GM19351 (cell line): ENCODE measurements around the gene ARHGAP24.
"Not testable (repeated sequence)": the region's sequence is repeated elsewhere in the genome, so short reads cannot be mapped to it uniquely, and the experiment has no call there.

ENCODE experiments used
- ATAC-seq: cut with Tn5 transposase; IDR thresholded peaks from one replicate; pipeline ENCODE4 v1.9.1; 2021; ENCODE audit warnings: mild to moderate bottlenecking, moderate library complexity; ENCODE audit not compliant: unreplicated experiment

ARHGAP24 gene

DNA sequence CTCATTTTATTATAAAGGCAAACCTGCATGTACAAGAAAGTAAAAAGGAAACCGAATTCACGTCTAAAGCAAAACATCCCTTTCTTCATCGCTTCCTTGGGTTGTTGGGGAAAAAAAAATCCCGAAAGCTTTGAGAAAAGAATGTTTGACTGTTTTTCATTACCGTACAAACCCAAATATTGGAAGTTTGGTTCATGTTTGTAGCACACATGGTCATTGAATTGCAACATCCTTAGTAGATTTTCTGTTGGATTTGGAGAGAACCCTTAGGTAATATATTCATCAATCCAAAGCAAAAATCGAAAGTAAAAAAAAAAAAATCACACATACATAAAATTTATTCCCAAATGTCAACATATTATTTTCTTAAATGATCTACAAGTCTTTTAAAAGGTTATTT, 464.6 kb downstream of the ARHGAP24 start:
- ATAC-seq = no peak

DNA sequence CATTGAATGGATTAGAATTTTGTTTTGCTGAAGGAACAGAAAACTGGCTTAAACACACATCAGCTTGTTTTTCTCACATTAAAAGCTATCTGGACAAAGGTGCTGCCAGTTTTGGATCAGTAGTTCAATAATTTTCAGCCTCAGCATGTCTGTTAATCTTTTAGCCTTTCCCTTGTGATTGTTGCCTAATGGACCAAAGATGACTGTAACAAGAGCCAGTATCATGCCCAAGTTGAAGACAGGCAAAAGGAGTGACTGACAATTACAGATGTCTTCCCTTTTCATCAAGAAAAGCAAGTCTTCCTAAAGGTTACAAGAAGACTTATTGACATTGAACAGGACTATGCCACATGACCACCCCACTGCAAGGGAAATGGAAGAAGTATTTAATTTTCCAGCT, 465.2 kb downstream of the ARHGAP24 start:
- ATAC-seq = no peak

DNA sequence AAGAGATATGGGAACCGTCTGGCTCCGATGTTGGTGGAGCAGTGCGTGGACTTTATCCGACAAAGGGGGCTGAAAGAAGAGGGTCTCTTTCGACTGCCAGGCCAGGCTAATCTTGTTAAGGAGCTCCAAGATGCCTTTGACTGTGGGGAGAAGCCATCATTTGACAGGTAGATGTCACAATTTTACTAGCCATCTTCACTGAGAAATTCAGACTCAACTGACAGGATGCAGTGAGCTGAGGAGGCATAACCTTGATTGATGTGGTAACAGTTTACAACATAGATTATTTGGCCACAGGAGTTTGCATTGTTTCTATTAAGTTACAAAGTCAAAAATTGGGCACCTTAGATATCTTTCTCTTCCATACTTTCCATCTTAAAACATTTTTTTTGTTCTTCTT, 467.2 kb downstream of the ARHGAP24 start:
- ATAC-seq = no peak

DNA sequence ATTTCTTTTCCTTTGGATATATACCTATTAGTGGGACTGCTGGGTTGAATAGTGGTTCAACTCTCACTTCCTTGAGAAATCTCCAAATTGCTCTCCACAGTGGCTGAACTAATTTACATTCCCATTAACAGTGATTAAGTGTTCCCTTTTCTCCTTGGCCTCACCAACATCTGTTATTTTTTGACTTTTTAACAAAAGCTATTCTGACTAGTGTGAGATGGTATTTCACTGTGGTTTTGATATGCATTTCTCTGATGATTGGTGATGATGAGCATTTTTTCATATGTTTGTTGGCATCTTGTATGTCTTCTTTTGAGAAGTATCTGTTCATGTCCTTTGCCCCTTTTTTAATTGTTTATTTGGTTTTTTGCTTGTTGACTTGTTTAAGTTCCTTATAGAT, 471.9 kb downstream of the ARHGAP24 start:
- no peak for ATAC-seq

DNA sequence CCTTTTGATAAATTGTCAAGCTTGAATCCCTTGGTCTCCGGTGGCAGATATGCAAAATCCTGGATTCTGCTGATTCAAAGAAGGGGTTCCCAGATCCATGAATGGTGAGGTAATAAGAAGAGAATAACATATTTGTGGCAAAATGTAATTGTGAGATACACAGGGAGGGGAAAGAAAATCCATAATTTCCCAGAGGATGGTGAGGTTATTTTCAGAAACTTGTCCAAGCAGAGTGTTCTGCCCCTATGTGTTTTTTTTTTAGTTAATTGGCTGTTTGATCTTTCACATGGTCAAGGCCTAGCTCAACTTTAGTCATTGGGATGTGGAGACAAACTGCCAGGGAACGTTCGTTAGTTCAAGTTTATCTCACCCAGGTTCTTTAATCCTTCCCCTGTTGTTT, 476.1 kb downstream of the ARHGAP24 start:
- ATAC-seq = no peak

DNA sequence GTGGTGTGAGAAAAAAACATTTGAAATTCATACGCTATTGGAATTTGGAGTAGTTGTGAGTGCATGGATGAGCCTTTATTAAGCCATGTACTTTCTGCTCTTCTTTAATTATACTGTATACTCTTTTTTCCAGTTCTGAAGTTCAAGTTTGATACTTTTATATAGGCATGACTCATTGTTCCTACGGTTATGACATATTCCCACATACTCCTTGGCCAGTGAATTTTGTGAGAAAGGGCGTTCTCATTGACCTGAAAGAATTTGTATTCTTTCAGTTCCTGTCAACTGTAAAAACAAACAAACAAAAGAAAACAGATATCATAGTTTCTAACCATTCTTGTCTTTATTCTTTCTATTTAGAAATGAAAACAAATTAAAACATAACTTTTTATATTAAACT, 477.6 kb downstream of the ARHGAP24 start:
- no peak for ATAC-seq

DNA sequence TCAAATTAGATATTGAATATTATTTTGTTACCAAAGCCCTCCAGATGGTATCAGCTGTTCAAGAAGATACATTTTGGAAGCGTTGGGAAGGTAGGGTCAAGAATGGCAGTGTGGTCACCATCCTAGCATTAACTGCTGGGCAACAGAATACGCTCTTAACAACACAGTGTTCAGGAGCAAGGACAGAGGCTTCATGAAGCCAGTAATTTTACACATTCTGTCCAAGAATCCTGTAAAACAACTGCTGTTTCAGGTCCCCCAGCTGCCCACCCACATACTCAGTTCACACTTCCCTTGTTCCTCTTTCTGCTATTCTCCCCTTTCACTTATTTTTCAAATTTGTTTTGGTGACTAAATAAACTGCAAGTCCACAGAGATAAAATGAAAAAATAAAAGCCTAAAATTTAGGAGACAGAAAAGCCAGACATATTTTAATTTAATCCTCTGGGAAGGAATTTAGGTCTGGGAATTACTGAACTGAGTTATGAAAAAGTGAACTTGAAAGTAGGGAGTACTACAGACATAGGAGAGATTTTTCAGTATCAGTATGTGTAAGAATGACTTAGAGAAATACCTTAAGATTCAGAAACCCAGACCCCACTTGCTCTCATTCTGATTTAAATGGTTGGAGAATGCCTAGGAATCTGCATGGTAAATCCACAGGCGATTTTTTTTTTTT, 478.2 kb downstream of the ARHGAP24 start:
- ATAC-seq = no peak

DNA sequence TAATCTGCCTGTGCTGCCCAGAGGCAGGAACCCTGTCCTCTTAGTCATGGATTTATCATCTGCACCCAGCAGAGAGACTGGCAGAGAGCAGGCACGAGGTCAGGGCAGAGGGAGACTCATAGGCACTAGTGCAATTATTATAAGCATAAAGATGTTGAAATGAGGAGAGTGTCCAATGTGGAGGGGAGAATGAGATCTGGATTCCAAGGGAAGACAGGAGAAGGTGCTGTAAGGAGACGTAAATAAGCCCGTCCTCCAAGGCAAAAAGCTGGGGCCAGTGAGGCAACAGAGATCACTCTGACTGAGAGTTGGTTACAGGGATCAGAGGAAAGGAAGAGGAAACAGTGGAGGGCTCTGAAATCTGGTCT, 478.7 kb downstream of the ARHGAP24 start:
- no peak for ATAC-seq

- ATAC-seq = no peak
These were observed 480.8 kb downstream of the ARHGAP24 start for GRCh38 chr4:85955620-85956292.

GRCh38 chr4:85956293-85956945, 481.5 kb downstream of the ARHGAP24 start:
- no peak for ATAC-seq

DNA sequence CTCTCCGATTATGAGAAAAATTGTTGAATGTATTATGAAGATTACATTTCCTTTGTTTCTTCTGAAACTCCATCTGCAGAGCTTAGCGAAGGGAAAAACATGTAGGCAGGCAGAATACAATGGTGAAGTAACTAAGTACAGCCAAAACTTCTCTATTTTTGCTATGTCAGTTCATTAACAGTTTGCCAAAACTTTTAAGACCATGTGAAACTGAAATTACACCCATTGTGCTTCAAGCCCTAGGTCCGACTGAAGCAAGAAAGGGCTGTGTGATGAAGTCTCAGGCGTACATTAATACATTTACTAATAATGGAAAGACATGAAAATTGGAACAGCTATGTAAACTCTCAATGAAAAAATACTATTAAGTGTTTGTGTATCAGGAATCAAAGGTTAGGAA, 486.9 kb downstream of the ARHGAP24 start:
- no peak for ATAC-seq

GRCh38 chr4:85963231-85963630, 488.3 kb downstream of the ARHGAP24 start:
- no peak for ATAC-seq

GRCh38 chr4:85964298-85964697, 489.3 kb downstream of the ARHGAP24 start:
- ATAC-seq = no peak

DNA sequence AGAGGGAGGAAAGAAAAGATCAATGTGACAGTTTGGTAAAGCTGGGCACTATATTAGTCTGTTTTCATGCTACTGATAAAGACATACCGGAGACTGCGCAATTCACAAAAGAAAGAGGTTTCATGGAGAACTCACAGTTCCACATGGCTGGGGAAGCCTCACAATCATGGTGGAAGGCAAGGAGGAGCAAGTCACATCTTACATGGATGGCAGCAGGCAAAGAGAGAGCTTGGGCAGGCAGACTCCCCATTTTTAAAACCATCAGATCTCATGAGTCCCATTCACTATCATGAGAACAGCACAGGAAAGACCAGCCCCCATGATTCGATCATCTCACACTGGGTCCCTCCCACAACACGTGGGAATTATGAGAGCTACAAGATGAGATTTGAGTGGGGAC, 490.1 kb downstream of the ARHGAP24 start:
- ATAC-seq = not testable (repeated sequence)

DNA sequence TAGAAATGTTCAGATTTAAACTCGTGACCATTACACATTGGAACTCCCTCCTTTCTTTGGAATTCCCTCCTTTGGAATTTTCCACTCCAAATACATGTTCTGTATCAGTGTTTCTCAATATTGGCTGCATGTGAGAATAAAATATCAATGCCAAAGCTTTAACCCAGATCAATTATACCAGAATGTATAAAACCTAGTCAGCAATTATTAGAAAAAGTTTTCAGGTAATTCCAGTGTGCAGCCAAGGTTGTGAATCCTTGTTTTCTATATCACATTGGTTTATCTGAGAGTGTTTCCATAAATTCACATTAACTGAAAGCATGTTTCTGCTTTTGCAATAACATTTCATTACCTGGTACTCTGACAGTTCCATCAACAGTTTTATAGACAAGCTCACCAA, 490.6 kb downstream of the ARHGAP24 start:
- no peak for ATAC-seq

- peak; percentile 38 for ATAC-seq
These were observed 491.4 kb downstream of the ARHGAP24 start for GRCh38 chr4:85966373-85966772.

DNA sequence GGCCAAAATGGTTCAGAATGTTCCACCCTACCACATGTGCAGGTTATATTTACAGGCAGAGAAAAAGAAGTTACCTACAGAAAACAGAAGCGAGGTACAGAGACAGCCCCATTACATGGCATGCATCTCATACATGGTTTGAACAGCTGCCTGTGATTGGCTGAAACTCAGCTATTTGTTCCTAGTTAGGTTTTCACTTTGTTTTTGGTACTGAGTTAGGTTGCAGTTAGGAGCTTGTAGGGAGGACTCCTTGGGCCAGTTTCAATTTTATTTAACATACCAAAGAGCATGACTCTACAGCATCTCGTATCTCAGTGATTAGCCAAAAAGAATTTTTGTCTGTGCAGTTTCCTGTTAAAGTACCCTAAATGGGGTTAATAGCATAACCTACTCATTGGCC, 492.9 kb downstream of the ARHGAP24 start:
- no peak for ATAC-seq

- peak; percentile 71 for ATAC-seq
These were observed 494.2 kb downstream of the ARHGAP24 start for GRCh38 chr4:85968945-85969819.

- no peak for ATAC-seq
These were observed 495.6 kb downstream of the ARHGAP24 start for GRCh38 chr4:85970535-85970934.

GRCh38 chr4:85979276-85979675, 504.3 kb downstream of the ARHGAP24 start:
- peak; percentile 92 for ATAC-seq

DNA sequence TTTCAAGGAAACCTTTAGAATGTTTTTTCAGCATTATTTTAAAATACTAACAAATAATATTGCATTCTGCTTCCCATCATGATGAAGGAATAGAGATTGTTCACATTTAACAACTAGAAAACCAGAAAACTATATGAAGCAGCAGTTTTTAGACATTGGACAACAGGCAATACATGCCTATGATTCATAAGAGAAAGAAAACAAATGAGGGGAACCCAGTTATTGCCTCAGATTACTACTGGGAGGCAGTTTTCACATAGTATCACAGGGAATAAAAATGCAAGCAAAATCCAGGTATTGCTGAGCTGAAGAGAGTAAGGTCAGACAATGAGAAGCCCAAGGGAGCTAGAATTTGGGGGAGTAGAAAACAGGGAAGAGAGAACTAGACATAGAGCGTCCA, 511.3 kb downstream of the ARHGAP24 start:
- no peak for ATAC-seq
